Measurements from ENCODE around the gene NUTM2E. TPM values are rescaled to one million over a fixed set of nuclear protein-coding genes. Genes with fewer than 3 reads are reported as not detected.

Gene NUTM2E
- total RNA-seq, 1 donor from 2014 or later: not detected

Other genes with a start within 250 kb of the NUTM2E start
- gene SFTPA1, start 215.8 kb upstream of the NUTM2E start, total RNA-seq: 11,191 TPM
- gene NUTM2B, start 123.5 kb upstream of the NUTM2E start, total RNA-seq: 0.96 TPM
- 780 TPM for gene SFTPD, start 122.4 kb downstream of the NUTM2E start, total RNA-seq

Data from upper lobe of right lung (tissue), 1 donor.